Activated CD8-positive, alpha-beta T cell treated with anti-CD3 and anti-CD28 coated beads for 36 hours (primary cell): ENCODE measurements around the gene SLC30A1. TPM values are rescaled to one million over a fixed set of nuclear protein-coding genes. Genes with fewer than 3 reads are reported as not detected.

Source experiments
- ATAC-seq: fragments of 200-7000 bp; cut with Tn5 transposase; one replicate; pipeline ENCODE4 v1.10.0; 2021; ENCODE audit warnings: mild to moderate bottlenecking, moderate library complexity
- CTCF ChIA-PET: fragments of 350-600 bp; sonication (Branson Sonifier 250); formaldehyde crosslinking; loops from one replicate; lab custom pipeline; 2021; ENCODE audit warnings: antibody characterized with exemption; lab: Charles Lee
- POLR2A ChIA-PET: fragments of 350-600 bp; sonication (Branson Sonifier 250); formaldehyde crosslinking; loops from one replicate; lab custom pipeline; 2021; ENCODE audit warnings: antibody characterized with exemption; lab: Charles Lee
- DNase-seq: peaks from one replicate; pipeline ENCODE4 v3.0.0-alpha.2; 2020
- H3K27ac Mint-ChIP-seq: one replicate; pipeline ENCODE4 v1.8.0; 2021; ENCODE audit warnings: mild to moderate bottlenecking, mixed read lengths
- H3K27me3 Mint-ChIP-seq: one replicate; pipeline ENCODE4 v1.8.0; 2021; ENCODE audit warnings: mixed read lengths
- H3K36me3 Mint-ChIP-seq: one replicate; pipeline ENCODE4 v1.8.0; 2021; ENCODE audit warnings: low read depth, mixed read lengths
- H3K4me1 Mint-ChIP-seq: one replicate; pipeline ENCODE4 v1.8.0; 2021; ENCODE audit warnings: low read depth, mixed read lengths
- H3K4me3 Mint-ChIP-seq: one replicate; pipeline ENCODE4 v1.8.0; 2021; ENCODE audit warnings: mild to moderate bottlenecking, moderate library complexity, mixed read lengths
- H3K9me3 Mint-ChIP-seq: one replicate; pipeline ENCODE4 v1.8.0; 2021; ENCODE audit warnings: mixed read lengths
- intact Hi-C: fragments of 100-400 bp; cut with micrococcal nuclease; formaldehyde crosslinking; loops from one replicate; pipeline ENCODE4 v1.10.0; 2022
- total RNA-seq, 2 experiments: library from RNA; stranded (reverse); gene quantifications; one replicate each; pipeline ENCODE4 v1.2.3, GENCODE V29; 2021
- TF ChIP-seq, protein P1 (sequence below): fragments of 200-600 bp; IDR thresholded peaks from one replicate; pipeline ENCODE4 v1.8.0; 2022; ENCODE audit warnings: antibody characterized with exemption, mild to moderate bottlenecking

SLC30A1 gene
- total RNA-seq, 2 experiments from 2014 or later, result 6.2 to 7.2 TPM

DNA sequence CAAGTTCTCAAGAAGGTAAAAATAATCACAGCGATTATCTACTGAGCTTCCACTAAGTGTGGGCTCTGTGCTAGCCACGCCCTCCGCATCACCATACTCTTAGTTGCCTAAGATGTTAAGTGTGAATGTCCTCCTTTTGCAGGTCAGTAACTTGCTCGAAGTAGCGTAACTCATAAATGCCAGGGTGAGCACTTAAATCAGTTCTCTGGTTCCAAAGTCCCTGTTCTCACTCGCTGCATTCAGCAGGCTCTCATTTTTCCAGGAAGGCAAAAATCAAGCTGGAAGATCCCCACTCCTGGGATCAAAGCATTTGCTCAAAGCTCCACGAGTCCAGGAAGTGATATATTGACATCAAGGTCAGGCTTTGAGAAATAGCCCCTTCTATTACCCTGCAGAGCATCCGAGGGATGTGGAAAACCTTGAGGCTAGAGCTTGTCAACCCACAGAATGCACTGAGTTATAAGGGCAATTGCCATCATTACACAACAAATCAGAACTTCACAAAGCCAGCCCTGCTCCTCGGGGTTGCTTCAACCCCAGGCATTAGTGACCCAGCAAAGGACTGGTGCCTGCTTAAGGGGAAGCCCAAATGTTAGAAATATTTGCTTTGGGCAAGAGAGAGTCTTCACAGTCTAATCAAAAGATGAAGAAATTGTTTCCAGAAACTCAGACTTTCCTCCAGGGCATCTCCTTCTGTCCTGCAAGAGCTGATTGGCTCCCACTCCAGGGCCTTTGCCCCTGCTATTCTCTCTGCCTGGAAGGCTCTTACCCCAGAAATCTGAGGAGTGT lies 19.5 kb downstream of the SLC30A1 start:
- CTCF ChIA-PET, result interaction anchor here (1.3 kb wide), 1 partner anchor 45 kb away, joined by 3 read pairs; no protein-coding TSS in a partner anchor
- ATAC-seq, result no peak
- Mint-ChIP-seq H3K27me3 (no peaks in the 10 kb centered on the region), H3K4me3 (no peak overlapping the region), H3K27ac (no peak overlapping the region), H3K36me3 (no peaks in the 10 kb centered on the region), H3K4me1 (no peaks in the 10 kb centered on the region), H3K9me3 (no peaks in the 10 kb centered on the region)
- no peak for DNase-seq
- POLR2A ChIA-PET, result no interaction called here
- intact Hi-C loops, result no loop called here
- TF ChIP-seq, protein P1, sequence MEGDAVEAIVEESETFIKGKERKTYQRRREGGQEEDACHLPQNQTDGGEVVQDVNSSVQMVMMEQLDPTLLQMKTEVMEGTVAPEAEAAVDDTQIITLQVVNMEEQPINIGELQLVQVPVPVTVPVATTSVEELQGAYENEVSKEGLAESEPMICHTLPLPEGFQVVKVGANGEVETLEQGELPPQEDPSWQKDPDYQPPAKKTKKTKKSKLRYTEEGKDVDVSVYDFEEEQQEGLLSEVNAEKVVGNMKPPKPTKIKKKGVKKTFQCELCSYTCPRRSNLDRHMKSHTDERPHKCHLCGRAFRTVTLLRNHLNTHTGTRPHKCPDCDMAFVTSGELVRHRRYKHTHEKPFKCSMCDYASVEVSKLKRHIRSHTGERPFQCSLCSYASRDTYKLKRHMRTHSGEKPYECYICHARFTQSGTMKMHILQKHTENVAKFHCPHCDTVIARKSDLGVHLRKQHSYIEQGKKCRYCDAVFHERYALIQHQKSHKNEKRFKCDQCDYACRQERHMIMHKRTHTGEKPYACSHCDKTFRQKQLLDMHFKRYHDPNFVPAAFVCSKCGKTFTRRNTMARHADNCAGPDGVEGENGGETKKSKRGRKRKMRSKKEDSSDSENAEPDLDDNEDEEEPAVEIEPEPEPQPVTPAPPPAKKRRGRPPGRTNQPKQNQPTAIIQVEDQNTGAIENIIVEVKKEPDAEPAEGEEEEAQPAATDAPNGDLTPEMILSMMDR, result no peak

DNA sequence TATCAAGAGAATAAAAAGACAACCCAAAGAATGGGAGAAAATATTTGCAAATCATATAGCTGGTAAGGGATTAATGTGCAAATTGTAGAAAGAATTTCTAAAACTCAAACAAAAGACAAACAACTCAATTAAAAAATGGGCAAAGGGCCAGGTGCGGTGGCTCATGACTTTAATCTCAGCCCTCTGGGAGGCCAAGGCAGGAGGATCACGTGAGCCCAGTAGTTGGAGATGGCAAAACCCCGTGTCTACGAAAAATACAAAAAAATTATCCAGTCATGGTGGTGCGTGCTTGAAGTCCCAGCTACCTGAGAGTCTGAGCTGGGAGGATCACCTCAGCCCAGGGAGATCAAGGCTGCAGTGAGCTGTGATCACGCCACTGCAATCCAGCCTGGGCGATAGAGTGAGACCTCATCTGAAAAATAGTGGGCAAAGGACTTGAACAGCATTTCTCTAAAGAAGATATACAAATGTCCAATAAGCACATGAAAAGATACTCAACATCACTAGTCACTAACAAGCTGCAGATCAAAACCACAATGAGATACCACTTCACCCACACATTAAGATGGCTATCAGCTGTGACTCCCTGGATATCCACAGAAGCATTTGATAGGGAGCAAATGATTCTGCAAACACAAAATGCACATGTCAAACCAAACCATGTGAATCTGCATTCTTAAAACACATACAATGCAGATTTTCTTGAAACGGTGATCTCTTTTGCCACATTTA lies 20.9 kb downstream of the SLC30A1 start:
- no peak overlapping the region for H3K4me3 Mint-ChIP-seq
- TF ChIP-seq, protein P1, result no peak
- ATAC-seq (no peak), DNase-seq (no peak)
- H3K9me3 Mint-ChIP-seq, result no peaks in the 10 kb centered on the region
- no peaks in the 10 kb centered on the region for H3K4me1 Mint-ChIP-seq
- POLR2A ChIA-PET, result no interaction called here
- H3K27ac Mint-ChIP-seq, result no peak overlapping the region
- CTCF ChIA-PET, result interaction anchor here (0.9 to 1.2 kb wide), 2 partner anchors 9 to 97 kb away, joined by 3 to 5 read pairs; no protein-coding TSS in a partner anchor
- intact Hi-C loops, result no loop called here
- H3K36me3 Mint-ChIP-seq, result no peaks in the 10 kb centered on the region
- H3K27me3 Mint-ChIP-seq, result no peaks in the 10 kb centered on the region

DNA sequence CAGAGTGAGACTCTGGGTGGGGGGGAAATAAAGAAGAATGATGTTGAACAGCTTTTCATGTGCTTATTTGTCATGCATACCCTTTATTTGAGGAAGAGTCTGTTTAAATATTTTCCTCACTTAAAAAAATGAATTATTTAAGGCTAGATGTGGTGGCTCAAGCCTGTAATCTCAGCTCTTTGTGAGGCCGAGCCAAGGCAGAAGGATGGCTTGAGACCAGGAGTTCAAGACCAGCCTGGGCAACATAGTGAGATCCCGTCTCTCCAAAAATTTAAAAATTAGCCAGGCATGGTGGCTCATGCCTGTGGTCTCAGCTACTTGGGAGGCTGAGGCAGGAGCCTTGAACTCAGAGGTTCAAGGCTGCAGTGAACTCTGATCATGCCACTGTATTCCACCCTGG lies 25.4 kb downstream of the SLC30A1 start:
- ATAC-seq, result no peak
- CTCF ChIA-PET, result interaction anchor here (1.1 kb wide), 1 partner anchor 38 kb away, joined by 3 read pairs; no protein-coding TSS in a partner anchor
- no peaks in the 10 kb centered on the region for H3K4me1 Mint-ChIP-seq
- no peaks in the 10 kb centered on the region for H3K9me3 Mint-ChIP-seq
- TF ChIP-seq, protein P1, result no peak
- H3K27ac Mint-ChIP-seq, result no peak overlapping the region
- intact Hi-C loops, result no loop called here
- H3K36me3 Mint-ChIP-seq, result no peaks in the 10 kb centered on the region
- no peak overlapping the region for H3K4me3 Mint-ChIP-seq
- POLR2A ChIA-PET, result no interaction called here
- H3K27me3 Mint-ChIP-seq, result peaks cover 3% of the 10 kb centered on the region
- DNase-seq, result no peak

DNA sequence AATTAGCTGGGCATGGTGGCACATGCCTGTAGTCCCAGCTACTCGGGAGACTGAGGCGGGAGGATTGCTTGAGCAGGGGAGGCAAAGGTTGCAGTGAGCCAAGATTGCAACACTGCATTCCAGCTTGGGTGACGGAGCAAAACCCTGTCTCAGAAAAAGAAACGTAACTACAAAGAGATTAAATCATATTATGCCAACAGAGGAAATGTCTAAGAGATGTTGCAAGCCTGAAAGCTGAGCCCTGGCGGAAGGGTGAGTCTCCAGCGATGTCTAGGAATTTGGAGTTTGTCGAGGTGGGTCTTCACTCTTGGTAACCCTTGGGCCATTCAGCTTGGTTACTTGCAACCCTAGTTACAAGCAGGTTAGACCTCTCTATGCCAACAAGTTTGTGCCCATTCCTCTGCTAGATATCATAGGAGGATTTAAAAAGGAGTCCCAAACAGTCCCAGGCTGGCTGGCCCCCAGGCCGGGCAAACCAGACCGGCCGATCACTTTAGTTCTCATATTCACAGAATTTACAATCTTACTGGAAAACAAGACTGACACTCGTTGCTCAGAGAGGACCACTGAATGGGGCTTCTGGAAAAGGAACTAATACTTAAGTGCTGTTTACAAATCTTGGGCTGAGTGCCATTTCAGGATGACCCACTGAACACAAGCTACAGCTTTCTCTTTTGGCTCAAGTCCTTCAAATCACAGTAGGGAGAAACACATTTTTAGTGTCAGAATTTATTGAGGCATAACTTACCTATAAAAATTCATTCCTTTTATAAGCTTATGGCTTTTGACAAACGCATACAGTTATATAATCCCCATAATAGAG lies 27.1 kb downstream of the SLC30A1 start:
- DNase-seq (no peak), ATAC-seq (no peak)
- no peaks in the 10 kb centered on the region for H3K4me1 Mint-ChIP-seq
- intact Hi-C loops, result no loop called here
- POLR2A ChIA-PET, result no interaction called here
- H3K36me3 Mint-ChIP-seq, result no peaks in the 10 kb centered on the region
- H3K27ac Mint-ChIP-seq, result no peak overlapping the region
- no peak overlapping the region for H3K4me3 Mint-ChIP-seq
- CTCF ChIA-PET, result interaction anchor here (1.8 kb wide), 1 partner anchor 96 kb away, joined by 3 read pairs; no protein-coding TSS in a partner anchor
- TF ChIP-seq, protein P1, result no peak
- peaks cover 3% of the 10 kb centered on the region for H3K27me3 Mint-ChIP-seq
- no peaks in the 10 kb centered on the region for H3K9me3 Mint-ChIP-seq
